ENCODE results near the gene TNFAIP8L1.

DNA sequence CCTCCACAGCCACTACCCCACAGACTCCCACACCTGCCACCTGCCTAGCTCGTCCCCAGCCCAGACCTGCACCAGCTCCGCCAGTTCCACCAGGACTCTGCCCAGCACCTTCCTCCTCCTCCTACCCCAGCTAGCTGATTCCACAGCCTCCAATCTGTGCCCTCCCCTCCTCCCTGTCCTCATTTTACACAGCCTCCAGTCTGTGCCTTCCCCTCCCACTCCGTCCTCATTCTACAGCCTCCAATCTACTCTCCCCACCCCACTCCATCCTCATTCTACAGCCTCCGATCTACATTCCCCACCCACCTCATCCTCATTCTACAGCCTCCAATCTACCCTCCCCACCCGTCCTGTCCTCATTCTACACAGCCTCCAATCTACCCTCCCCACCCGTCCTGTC, 23.5 kb downstream of the TNFAIP8L1 start:
- TF ChIP-seq, protein P1, sequence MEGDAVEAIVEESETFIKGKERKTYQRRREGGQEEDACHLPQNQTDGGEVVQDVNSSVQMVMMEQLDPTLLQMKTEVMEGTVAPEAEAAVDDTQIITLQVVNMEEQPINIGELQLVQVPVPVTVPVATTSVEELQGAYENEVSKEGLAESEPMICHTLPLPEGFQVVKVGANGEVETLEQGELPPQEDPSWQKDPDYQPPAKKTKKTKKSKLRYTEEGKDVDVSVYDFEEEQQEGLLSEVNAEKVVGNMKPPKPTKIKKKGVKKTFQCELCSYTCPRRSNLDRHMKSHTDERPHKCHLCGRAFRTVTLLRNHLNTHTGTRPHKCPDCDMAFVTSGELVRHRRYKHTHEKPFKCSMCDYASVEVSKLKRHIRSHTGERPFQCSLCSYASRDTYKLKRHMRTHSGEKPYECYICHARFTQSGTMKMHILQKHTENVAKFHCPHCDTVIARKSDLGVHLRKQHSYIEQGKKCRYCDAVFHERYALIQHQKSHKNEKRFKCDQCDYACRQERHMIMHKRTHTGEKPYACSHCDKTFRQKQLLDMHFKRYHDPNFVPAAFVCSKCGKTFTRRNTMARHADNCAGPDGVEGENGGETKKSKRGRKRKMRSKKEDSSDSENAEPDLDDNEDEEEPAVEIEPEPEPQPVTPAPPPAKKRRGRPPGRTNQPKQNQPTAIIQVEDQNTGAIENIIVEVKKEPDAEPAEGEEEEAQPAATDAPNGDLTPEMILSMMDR (IDR thresholded peaks at IDR 0.05; ENCODE audit: low read length) = no peak
- no peak for TF ChIP-seq EZH2 (IDR thresholded peaks at IDR 0.05; ENCODE audit: borderline replicate concordance, low read length)

Data from OCI-LY1 (cell line).